ENCODE measurements around the gene UVRAG.

DNA sequence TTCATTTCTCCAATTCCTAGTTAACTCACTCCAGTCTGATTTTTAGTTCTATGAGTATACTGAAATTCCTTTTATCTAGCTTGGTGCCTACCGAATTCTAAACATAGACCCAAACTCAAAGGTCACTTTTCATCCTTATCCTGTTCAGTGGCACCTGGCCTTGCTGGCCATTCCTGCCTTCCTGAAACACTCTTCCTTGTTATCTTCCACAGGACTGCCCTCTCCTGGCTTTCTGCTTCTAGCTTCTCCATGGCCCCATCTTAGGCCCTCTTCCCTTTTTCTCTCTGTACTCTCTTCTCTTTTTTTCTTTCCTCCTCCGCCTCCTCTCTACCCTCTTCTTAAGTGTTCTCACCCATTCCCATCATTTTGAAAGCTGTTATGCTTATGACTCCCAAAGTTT lies 304.0 kb downstream of the UVRAG start:
- TF ChIP-seq, protein P1, sequence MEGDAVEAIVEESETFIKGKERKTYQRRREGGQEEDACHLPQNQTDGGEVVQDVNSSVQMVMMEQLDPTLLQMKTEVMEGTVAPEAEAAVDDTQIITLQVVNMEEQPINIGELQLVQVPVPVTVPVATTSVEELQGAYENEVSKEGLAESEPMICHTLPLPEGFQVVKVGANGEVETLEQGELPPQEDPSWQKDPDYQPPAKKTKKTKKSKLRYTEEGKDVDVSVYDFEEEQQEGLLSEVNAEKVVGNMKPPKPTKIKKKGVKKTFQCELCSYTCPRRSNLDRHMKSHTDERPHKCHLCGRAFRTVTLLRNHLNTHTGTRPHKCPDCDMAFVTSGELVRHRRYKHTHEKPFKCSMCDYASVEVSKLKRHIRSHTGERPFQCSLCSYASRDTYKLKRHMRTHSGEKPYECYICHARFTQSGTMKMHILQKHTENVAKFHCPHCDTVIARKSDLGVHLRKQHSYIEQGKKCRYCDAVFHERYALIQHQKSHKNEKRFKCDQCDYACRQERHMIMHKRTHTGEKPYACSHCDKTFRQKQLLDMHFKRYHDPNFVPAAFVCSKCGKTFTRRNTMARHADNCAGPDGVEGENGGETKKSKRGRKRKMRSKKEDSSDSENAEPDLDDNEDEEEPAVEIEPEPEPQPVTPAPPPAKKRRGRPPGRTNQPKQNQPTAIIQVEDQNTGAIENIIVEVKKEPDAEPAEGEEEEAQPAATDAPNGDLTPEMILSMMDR (IDR thresholded peaks at IDR 0.05) = no peak
- TF ChIP-seq POLR2A (IDR thresholded peaks at IDR 0.05) = no peak
